Measurements from ENCODE around the gene PNPLA8. TPM values are rescaled to one million over a fixed set of nuclear protein-coding genes. Genes with fewer than 3 reads are reported as not detected.

Gene PNPLA8
- total RNA-seq, 2 experiments from 2014 or later = 19.2 to 21.4 TPM

GRCh38 chr7:108487646-108488045 lies 38.3 kb downstream of the PNPLA8 start:
- POLR2A ChIA-PET = no interaction called here
- TF ChIP-seq CTCF (IDR thresholded peaks at IDR 0.05) = no peak
- DNase-seq (no peak), ATAC-seq (no peak)
- H3K27ac Mint-ChIP-seq = no peak overlapping the region
- intact Hi-C loops (cut with micrococcal nuclease) = no loop called here
- peaks cover 5% of the 10 kb centered on the region for H3K36me3 Mint-ChIP-seq (ENCODE audit: low read depth)
- H3K9me3 Mint-ChIP-seq = no peaks in the 10 kb centered on the region
- H3K4me3 Mint-ChIP-seq = no peak overlapping the region
- no peaks in the 10 kb centered on the region for H3K27me3 Mint-ChIP-seq
- H3K4me1 Mint-ChIP-seq (ENCODE audit: low read depth) = no peaks in the 10 kb centered on the region
- CTCF ChIA-PET = interaction anchor here (1.6 to 1.7 kb wide), 2 partner anchors 10 to 14 kb away, joined by 4 to 5 read pairs; no protein-coding TSS in a partner anchor

- CTCF ChIA-PET = interaction anchor here (1.7 kb wide), 1 partner anchor 11 kb away, joined by 5 read pairs; no protein-coding TSS in a partner anchor
- H3K4me1 Mint-ChIP-seq (ENCODE audit: low read depth) = no peaks in the 10 kb centered on the region
- DNase-seq = no peak
These were observed 39.5 kb downstream of the PNPLA8 start for GRCh38 chr7:108486291-108486966.

GRCh38 chr7:108484137-108484536 lies 41.8 kb downstream of the PNPLA8 start:
- ATAC-seq (no peak), DNase-seq (no peak)
- Mint-ChIP-seq H3K27ac (no peak overlapping the region), H3K4me3 (no peak overlapping the region), H3K9me3 (no peaks in the 10 kb centered on the region), H3K4me1 (ENCODE audit: low read depth) (no peaks in the 10 kb centered on the region), H3K27me3 (no peaks in the 10 kb centered on the region), H3K36me3 (ENCODE audit: low read depth) (peaks cover 8% of the 10 kb centered on the region)
- no peak for TF ChIP-seq CTCF (IDR thresholded peaks at IDR 0.05)
- CTCF ChIA-PET = interaction anchor here (1.0 to 2.8 kb wide), 3 partner anchors 12 to 31 kb away, joined by 3 to 18 read pairs (median 3); no protein-coding TSS in a partner anchor
- intact Hi-C loops (cut with micrococcal nuclease) = no loop called here
- POLR2A ChIA-PET = no interaction called here

More at GRCh38 chr7:108486291-108486966, 39.5 kb downstream of the PNPLA8 start:
- no peaks in the 10 kb centered on the region for H3K9me3 Mint-ChIP-seq
- no peak overlapping the region for H3K27ac Mint-ChIP-seq
- ATAC-seq = no peak
- intact Hi-C loops (cut with micrococcal nuclease) = no loop called here
- POLR2A ChIA-PET = no interaction called here
- H3K27me3 Mint-ChIP-seq = no peaks in the 10 kb centered on the region
- TF ChIP-seq CTCF (IDR thresholded peaks at IDR 0.05) = no peak
- peaks cover 8% of the 10 kb centered on the region for H3K36me3 Mint-ChIP-seq (ENCODE audit: low read depth)
- H3K4me3 Mint-ChIP-seq = no peak overlapping the region

GRCh38 chr7:108480311-108480710 lies 45.6 kb downstream of the PNPLA8 start:
- TF ChIP-seq CTCF (IDR thresholded peaks at IDR 0.05) = no peak
- H3K4me3 Mint-ChIP-seq = no peak overlapping the region
- CTCF ChIA-PET = interaction anchor here (2.4 kb wide), 1 partner anchor 17 kb away, joined by 8 read pairs; no protein-coding TSS in a partner anchor
- ATAC-seq (no peak), DNase-seq (no peak)
- no peaks in the 10 kb centered on the region for H3K27me3 Mint-ChIP-seq
- intact Hi-C loops (cut with micrococcal nuclease) = no loop called here
- H3K4me1 Mint-ChIP-seq (ENCODE audit: low read depth) = no peaks in the 10 kb centered on the region
- H3K36me3 Mint-ChIP-seq (ENCODE audit: low read depth) = peaks cover 15% of the 10 kb centered on the region
- H3K9me3 Mint-ChIP-seq = no peaks in the 10 kb centered on the region
- POLR2A ChIA-PET = interaction anchor here (0.6 kb wide), 1 partner anchor 26 kb away, joined by 4 read pairs; no protein-coding TSS in a partner anchor
- no peak overlapping the region for H3K27ac Mint-ChIP-seq

- Mint-ChIP-seq H3K4me1 (ENCODE audit: low read depth) (no peaks in the 10 kb centered on the region), H3K4me3 (no peak overlapping the region), H3K27ac (no peak overlapping the region), H3K9me3 (no peaks in the 10 kb centered on the region), H3K36me3 (ENCODE audit: low read depth) (peaks cover 15% of the 10 kb centered on the region), H3K27me3 (no peaks in the 10 kb centered on the region)
- DNase-seq (no peak), ATAC-seq (no peak)
- TF ChIP-seq CTCF (IDR thresholded peaks at IDR 0.05) = no peak
- ChIA-PET POLR2A (no interaction called here), CTCF (interaction anchor here (1.2 to 2.4 kb wide), 2 partner anchors 14 to 17 kb away, joined by 3 to 8 read pairs; no protein-coding TSS in a partner anchor)
- intact Hi-C loops (cut with micrococcal nuclease) = no loop called here
These were observed 46.2 kb downstream of the PNPLA8 start for GRCh38 chr7:108479751-108480150.

Measured in activated CD8-positive, alpha-beta T cell treated with anti-CD3 and anti-CD28 coated beads for 36 hours (primary cell).